Stimulated activated CD4-positive, alpha-beta T cell treated with anti-CD3 and anti-CD28 coated beads, TNF-alpha, amount 100 ng/mL, for 4 hours (primary cell): ENCODE measurements around the gene KLHL6.

Experiments
- DNase-seq, 3 experiments: peaks; one replicate each; pipeline ENCODE4 v3.0.0-alpha.2; 2020; ENCODE audit warnings: low read depth in 3 of 3

Gene KLHL6

DNA sequence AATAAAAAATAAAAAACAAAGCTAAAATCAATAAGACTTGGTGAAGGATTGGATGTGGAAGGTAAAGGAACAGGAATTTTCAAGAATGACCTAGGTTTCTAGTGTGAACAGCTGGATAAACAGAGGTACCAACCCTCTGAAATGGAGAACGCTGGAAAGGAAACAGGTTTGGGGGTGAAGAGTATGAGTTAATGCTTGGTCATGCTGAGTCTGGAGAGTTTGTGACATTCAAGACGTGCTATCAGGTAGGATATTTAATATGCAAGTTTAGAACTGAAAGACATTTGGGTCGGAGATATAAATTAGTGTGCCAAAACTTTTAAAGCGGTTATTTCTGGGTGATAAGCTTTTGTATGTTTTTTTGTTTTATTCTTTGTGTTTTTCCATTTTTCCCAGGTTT lies 11.4 kb upstream of the KLHL6 start:
- DNase-seq: no peak

GRCh38 chr3:183564046-183564445 lies 8.5 kb upstream of the KLHL6 start:
- DNase-seq: no peak

GRCh38 chr3:183563536-183563874 lies 8.0 kb upstream of the KLHL6 start:
- no peak for DNase-seq

DNA sequence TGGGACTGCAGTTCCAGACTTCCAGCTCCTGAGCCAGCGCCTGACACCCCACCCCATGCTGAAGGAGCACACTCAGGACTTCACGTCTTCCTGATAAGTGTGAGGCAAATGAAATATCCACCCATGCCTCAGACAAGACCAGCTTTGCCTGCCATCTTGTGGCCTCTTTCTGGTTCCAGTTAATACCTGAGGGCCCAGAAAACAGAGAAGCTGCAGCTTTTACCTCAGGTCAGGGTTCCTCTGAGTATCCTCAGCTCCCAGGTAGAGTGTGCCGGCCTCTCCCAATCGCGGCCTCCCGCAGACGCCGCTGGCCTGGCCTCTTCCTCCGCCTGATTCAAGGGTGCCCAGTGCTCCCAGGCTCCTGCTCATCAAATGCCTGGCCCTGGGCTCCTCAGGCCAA lies 5.1 kb upstream of the KLHL6 start:
- DNase-seq: no peak

GRCh38 chr3:183558495-183558894 lies 3.0 kb upstream of the KLHL6 start:
- DNase-seq: no peak

DNA sequence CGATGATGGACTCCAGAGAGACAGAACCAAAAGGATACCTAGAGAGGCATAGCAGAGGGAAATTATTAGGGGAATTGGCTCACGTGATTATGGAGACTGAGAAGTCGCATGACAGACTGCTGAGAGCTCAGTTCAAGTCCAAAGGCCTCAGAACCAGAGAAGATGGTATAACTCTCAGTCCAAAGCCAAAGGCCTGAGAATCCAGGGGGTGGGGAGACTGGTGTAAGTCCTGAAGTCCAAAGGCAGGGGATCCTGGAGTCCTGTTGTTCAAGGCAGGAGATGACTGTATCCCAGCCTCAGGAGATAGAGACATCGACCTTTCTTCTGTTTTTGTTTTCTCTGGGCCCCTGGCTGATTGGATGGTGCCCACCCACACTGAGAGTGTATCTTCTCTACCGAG lies 1.2 kb upstream of the KLHL6 start:
- DNase-seq: no peak

GRCh38 chr3:183554377-183554776 lies 1.1 kb downstream of the KLHL6 start:
- DNase-seq: no peak

GRCh38 chr3:183553334-183554026 lies 2.0 kb downstream of the KLHL6 start:
- no peak for DNase-seq

- DNase-seq: no peak
These were observed 3.6 kb downstream of the KLHL6 start for GRCh38 chr3:183551930-183552329.

GRCh38 chr3:183548262-183548769 lies 7.2 kb downstream of the KLHL6 start:
- no peak for DNase-seq

DNA sequence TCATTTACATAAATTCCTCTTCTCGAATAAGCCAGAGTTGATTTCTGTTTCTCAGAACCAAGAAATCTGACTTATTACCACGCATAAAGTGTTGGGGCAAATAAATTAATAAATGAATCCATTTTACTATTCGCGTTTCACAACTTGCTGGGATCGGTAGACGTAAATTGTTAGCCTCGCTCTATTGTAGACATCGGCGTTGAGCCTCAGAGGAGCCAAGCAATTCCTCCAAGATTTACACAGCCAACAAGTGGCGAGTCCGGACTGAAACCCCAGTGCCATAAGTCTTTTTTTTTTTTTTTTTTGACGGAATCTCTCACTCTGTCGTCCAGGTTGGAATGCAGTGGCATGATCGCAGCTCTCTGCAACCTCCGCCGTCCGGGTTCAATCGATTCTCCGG lies 8.9 kb downstream of the KLHL6 start:
- no peak for DNase-seq

GRCh38 chr3:183545708-183546107 lies 9.8 kb downstream of the KLHL6 start:
- no peak for DNase-seq

- DNase-seq: no peak
These were observed 13.2 kb downstream of the KLHL6 start for GRCh38 chr3:183542355-183542754.

DNA sequence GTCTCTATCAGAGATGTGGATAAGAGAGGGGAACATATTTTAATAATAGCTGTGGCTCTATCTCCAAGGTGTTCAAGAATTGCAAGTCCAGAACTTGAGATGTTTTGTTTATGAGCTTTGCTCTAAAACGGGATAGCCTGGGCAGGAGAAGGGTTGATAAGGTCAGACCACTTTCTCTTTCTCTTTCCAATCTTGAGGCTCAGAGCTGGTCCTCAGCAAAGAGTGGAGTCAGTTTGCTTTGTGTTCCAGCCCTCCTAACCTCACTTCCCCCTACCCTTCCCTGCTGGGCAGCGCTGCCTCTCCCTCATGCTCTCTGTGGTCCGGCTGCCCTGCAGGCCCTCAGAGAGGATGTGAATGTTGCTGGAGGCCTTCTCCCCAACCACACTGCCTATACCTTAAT lies 13.8 kb downstream of the KLHL6 start:
- DNase-seq: no peak

DNA sequence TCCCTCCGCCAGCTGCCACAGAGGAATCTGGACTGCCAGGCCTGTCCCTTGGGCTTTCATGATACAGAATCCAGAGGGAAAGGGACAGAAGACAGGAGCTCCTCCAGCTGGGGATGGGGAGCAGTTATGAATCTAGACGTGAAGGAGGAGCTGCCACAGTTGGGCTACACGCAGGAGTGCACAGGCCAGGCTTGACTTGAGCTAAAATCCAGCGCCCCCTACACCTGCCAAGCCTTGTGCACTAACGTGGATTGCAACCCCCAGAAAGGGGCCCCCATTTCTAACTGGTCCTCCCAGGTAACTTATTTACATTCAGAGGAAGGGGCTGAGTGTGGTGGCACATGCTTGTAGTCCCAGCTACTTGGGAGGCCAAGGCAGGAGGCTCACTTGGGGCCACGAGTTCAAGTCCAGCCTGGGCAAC lies 14.3 kb downstream of the KLHL6 start:
- DNase-seq: no peak

DNA sequence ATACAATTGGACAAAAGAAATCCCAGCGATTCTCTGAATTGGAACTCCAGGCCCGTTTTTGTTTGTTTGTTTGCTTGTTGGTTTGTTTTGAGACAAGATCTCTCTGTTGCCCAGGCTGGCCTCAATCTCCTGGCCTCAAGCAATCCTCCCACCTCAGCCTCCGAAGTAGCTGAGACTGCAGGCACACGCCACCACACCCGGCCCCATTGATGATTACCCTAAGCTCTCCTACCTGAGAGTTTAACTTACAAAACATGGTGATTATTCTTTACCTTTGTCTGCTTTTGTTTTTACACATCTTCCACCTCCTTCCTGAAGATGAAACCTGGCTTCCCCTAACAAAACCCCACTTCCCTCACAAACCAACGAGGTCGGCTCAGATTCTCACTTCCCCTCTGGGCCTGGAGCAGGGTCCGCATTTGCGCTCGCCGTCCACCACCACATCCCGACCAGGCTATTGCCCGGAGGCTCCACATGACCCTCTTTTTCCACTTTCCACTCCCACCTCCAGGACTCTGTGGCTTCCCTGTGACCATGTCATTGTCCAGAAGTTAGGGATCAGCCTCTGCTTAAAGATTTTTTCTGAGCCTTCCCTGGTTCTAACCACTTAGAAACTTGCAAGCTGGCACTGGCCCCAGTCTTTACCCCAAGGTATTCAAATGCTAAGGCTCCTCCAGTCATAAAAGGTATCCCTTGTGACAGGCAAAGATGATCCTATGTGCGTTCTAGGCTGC lies 14.8 kb downstream of the KLHL6 start:
- no peak for DNase-seq

DNA sequence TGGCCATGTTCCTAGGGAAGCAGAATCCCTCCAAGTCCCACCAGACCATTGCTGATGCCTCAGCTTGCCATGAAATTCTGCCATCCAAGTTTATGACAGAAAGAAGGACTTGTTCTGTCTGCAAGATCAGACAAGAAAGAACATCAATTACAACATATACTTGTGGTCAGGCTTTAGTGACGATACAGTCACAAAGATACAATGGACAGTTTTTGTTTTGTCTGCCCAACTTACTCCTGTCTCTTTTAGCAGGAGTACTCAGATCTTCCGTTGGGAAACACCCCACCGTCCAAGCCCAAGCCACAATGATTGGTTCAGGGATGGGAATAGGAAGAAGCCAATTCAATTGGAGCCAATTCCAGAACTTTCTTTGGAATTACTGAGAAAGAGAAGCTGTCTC lies 15.7 kb downstream of the KLHL6 start:
- DNase-seq: no peak

DNA sequence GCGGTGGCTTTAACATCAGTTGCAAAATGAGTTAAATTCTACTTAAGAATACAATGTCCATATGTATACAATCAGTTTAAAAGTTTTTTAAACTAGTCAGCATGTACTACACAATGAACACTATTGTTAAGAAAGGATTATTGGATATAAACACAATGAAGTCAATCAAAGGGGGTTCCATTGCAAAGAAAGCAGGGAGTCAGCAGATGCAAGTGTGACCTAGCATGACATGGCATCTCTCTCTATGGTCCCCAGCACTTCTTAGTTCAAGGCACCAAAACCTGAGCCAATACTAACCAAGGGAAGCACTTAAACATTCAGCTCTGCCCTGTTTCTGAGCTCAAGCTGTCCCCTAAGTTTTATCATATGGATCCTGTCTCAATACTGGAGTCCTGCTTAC lies 17.0 kb downstream of the KLHL6 start:
- DNase-seq: no peak

DNA sequence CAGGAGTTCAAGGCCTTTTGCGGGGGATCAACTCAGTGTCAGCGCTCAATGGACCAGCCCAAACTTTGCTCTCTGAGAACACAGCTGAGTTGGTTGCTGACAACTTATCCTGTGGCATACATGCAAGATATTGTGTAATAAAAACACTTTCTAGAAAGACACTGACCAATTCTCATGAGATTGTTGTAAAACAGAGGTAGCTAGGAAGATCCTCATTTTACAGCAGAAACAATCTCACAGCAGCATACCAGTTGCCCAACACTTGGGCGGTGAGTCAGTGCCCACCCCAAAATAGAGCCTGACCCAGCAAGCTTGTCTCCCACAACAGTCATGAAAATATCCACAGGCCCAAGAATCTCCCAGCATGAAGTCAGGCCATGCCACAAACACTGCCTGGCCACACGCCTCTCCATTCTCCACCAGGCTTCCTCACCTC lies 18.2 kb downstream of the KLHL6 start:
- no peak for DNase-seq

DNA sequence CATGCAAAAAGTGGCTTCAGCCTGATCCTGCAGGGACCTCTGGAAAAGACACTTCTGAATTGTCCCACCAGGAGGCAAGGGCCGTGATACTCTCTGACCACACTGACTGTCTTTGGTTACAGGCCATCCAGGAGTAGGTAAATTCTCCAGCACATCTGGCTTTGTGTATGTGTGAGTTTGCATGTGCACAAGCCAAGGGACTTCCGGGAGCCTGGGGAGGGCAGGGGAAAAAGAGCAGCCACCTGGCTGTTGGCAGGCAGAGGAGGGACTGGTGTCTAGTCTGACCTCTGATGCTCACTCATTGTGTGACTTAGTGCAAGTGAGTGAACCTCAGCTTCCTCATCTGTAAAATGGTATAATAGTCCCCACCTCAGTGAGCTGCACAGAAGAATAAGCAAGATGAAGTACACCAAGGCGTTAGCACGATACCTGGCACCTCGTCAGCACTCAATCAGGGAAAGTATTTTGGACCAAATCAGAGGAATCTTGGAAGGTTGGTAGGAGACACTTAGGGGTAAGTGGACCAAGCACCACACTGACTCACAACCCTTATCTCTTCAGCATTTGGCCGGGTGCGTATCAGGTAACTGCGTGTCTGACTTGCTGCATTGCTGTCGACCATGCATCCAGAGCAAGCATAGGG lies 19.1 kb downstream of the KLHL6 start:
- no peak for DNase-seq

DNA sequence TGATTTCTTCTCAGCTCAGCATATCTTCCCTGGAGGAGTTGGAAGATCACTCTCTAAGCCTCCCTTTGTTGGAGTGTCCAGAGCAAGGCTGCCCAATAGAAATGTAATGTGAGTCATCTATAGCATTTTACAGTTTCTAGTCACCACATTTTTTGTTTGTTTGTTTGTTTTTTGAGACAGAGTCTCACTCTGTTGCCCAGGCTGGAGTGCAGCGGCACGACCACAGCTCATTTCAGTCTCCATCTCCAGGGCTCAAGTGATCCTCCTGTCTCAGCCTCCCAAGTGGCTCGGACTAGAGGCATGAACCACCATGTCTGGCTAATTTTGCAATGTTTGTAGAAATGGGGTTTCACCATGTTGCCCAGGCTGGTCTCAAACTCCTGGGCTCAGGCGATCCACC lies 21.3 kb downstream of the KLHL6 start:
- no peak for DNase-seq

DNA sequence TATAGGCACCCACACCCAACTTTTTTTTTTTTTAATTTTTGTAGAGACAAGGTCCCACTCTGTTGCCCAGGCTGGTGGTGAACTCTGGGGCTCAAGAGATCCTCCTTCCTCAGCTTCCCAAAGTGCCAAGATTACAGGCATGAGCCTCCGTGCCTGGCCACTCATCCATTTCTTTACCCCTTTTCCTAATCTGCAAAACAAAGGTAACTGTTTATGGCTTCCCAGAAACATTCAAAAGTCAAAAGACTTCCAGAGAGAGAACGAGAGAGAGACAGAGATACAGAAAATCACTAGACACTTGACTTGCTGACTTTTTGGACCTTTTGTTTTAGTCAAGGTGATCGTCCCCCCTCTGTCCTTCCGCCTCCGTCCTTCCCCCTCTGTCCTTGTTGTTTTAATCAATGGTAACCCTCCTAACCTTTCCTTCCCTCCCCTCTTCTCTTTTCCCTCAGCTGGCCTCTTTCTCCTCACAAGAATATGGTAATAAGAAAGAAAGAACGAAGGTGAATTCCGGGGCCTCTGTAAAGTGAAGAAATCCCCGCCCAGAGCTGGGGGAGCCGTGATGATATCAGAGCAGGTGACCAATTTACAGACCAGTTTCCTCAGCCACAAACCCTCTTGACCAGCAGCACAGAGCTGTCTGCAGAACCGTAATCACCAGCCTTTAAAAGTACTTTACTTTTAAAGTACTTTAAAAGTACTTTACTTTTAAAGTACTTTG lies 21.9 kb downstream of the KLHL6 start:
- DNase-seq: no peak
